ENCODE measurements around the gene STXBP1. TPM values are rescaled to one million over a fixed set of nuclear protein-coding genes. Genes with fewer than 3 reads are reported as not detected.

Gene STXBP1
- total RNA-seq, 1 donor: 19.9 TPM

DNA sequence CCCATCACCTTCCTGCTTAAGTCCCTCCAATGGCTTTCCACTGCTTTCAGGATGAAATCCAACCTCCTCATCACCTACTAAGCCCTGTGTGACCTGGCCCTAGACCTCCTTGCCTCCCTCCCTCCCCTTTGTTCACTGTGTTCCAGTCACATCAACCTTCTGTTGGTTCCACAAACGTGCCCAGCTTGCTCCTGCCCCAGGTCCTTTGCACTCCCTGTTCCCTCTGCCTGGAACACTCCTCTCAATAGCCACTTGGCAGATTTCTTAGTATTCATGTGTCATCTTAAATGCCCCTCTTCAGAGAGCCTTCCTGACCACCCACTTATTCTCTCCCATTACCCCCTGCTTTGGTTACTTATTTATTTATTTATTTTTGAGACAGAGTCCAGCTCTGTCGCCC, 24.1 kb upstream of the STXBP1 start:
- no peak overlapping the region for H3K4me3 ChIP-seq (ENCODE audit: low read depth, low read length)
- TF ChIP-seq, protein P1, sequence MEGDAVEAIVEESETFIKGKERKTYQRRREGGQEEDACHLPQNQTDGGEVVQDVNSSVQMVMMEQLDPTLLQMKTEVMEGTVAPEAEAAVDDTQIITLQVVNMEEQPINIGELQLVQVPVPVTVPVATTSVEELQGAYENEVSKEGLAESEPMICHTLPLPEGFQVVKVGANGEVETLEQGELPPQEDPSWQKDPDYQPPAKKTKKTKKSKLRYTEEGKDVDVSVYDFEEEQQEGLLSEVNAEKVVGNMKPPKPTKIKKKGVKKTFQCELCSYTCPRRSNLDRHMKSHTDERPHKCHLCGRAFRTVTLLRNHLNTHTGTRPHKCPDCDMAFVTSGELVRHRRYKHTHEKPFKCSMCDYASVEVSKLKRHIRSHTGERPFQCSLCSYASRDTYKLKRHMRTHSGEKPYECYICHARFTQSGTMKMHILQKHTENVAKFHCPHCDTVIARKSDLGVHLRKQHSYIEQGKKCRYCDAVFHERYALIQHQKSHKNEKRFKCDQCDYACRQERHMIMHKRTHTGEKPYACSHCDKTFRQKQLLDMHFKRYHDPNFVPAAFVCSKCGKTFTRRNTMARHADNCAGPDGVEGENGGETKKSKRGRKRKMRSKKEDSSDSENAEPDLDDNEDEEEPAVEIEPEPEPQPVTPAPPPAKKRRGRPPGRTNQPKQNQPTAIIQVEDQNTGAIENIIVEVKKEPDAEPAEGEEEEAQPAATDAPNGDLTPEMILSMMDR (IDR thresholded peaks at IDR 0.05; ENCODE audit: insufficient read depth, low read depth, low read length): no peak
- no peak for DNase-seq (ENCODE audit: low read depth)

DNA sequence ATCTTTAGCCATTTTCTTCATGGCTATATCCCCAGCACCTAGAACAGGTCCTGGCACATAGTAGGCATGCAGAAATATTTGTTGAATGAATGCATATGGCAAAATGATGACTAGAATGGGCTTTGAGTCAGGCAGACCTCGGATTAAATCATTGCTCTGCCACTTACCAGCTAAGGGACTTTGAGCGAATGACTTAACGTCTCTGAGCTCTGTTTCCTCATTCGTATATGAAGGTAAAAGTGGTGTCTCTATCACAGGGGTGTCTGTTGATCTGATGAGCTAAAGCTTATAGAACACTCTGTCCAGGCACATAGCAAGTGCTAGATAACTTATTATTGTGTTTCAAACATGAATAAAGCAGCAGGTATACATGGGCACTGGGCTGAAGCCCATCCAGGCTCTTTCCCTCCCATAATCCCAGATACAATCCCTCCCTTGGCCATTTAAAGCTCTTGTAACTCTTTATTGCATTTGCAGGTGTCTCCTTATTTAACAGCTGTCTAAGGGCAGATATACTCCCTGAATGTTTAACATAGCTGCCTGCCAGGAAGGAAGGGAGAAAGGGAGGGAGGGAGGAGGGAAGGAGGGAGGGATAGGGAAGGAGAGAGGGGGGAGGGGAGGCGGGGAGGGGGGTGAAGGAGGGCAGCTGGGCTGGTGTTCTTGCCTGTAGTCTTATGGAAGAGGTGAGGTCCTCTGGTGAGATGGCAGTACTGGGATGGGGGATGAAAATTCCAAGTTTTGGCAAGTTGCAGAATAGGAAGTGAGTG, 23.2 kb upstream of the STXBP1 start:
- TF ChIP-seq, protein P1 (IDR thresholded peaks at IDR 0.05; ENCODE audit: insufficient read depth, low read depth, low read length): no peak
- H3K4me3 ChIP-seq (ENCODE audit: low read depth, low read length): no peak overlapping the region
- no peak for DNase-seq (ENCODE audit: low read depth)

DNA sequence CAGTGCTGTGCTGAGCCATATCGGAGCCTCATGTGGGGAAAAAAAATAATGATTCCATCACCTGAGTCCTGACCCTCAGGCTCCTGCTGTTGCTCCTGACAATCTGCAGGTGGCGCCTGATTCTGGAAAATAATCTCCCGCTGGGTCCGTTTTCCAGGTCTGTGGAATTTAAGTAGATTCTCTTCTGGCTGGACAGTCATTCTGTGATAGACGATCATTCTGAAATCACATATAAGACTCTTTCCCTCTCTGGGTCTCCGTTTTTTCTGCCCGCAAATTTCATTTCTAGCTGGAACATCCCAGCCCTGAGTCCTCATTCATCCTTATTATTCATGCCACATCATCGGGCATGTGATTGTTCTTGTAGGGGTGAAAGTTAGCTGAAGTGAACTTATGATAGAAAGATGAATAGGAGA, 22.1 kb upstream of the STXBP1 start:
- DNase-seq (ENCODE audit: low read depth): peak; percentile 85
- no peak overlapping the region for H3K4me3 ChIP-seq (ENCODE audit: low read depth, low read length)
- TF ChIP-seq, protein P1 (IDR thresholded peaks at IDR 0.05; ENCODE audit: insufficient read depth, low read depth, low read length): peak; percentile 94

DNA sequence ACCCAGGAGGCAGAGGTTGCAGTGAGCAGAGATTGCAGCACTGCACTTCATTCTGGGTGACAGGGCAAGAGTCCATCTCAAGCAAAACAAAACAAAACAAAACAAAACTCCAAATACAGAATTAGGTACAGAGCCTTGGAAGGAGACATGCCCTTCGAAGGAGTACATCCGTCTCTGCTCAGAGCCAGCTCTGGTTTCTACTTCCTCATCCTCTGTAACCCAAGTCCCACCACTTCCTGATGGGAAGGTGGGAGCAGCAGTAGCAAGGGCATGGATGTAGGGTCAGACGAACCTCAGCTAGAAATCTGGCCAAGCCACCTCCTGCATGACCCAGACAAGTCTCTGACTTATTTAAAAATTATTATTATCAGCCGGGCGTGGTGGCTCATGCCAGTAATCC, 16.5 kb upstream of the STXBP1 start:
- H3K4me3 ChIP-seq (ENCODE audit: low read depth, low read length): no peak overlapping the region
- no peak for DNase-seq (ENCODE audit: low read depth)
- TF ChIP-seq, protein P1 (IDR thresholded peaks at IDR 0.05; ENCODE audit: insufficient read depth, low read depth, low read length): no peak

DNA sequence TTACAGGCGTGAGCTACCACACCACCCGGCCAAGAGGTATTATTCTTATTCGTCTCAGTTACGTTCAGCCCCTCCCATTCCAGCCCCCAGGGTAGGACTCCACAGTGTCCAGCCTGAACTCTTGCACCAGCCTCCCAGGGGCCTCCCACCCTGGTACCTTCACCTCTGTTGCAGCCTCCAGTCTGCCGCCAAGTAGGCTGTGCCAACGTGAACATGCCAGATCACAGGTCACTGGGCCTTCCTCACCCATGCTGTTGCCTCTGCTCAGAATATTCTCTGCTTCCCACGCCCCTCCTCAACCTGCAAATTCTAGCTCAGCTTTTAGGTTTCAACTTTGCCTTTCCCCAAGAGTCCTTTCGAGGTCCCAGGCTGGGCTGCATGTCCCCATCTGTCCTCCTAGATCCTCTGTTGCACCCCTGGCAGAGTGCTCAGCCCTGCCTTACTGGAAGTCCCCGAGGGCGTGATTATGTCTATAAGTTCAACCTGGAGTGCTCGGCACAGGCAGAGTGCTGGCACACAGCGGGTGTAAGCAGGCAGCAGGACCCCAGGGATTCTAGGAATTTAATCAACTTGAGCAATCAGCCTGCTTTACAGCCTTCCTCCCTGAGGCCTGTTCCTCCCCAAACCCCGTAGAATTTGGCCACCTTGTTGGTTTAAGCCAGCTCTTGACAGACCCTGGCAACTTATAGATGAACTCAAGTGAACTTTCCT, 13.1 kb upstream of the STXBP1 start:
- no peak for DNase-seq (ENCODE audit: low read depth)
- TF ChIP-seq, protein P1 (IDR thresholded peaks at IDR 0.05; ENCODE audit: insufficient read depth, low read depth, low read length): no peak
- no peak overlapping the region for H3K4me3 ChIP-seq (ENCODE audit: low read depth, low read length)

DNA sequence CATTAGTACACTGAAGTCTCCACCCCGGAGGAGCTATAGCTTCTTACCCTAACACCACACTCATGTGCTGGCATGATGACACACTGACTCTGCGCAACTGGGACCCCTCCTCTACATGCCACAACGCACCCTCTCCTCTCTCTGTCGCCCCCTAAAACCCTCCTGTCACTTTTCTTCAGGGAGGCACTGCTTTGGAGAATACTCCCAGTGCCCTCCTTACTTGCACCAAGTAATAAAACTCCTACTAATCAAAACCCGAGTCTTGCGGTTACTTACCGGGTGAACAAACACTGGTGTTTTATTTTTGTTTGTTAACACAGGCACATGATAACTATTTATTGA, 12.6 kb upstream of the STXBP1 start:
- H3K4me3 ChIP-seq (ENCODE audit: low read depth, low read length): no peak overlapping the region
- TF ChIP-seq, protein P1 (IDR thresholded peaks at IDR 0.05; ENCODE audit: insufficient read depth, low read depth, low read length): no peak
- no peak for DNase-seq (ENCODE audit: low read depth)

All from fibroblast of villous mesenchyme (primary cell).